ENCODE results near the gene TMEM89.
A peak's percentile ranks its signal among the peaks of the same experiment; 100 is the strongest.

TMEM89 gene

GRCh38 chr3:48598323-48599076, 23.1 kb downstream of the TMEM89 start:
- DNase-seq (ENCODE audit: low spot score), result no peak
- H3K4me2 ChIP-seq (ENCODE audit: insufficient read depth, low read length, poor library complexity, severe bottlenecking), result no peak overlapping the region
- peaks cover 0 to 11% of the 10 kb centered on the region in 2 donors for H3K4me1 ChIP-seq (ENCODE audit: control insufficient read depth in 2 of 2, insufficient read depth in 1 of 2, low read depth in 1 of 2, low read length in 2 of 2)
- no peak overlapping the region for H2AFZ ChIP-seq (ENCODE audit: low read length)
- H3K36me3 ChIP-seq (replicated peaks in 1 of 2; ENCODE audit: control insufficient read depth in 2 of 2, insufficient read depth in 2 of 2, low read length in 2 of 2), result peaks cover 55 to 67% of the 10 kb centered on the region in 2 donors
- no peak overlapping the region for H3K18ac ChIP-seq (ENCODE audit: low read length)
- no peak overlapping the region for H2BK12ac ChIP-seq (ENCODE audit: low read length)
- no peaks in the 10 kb centered on the region for H3K79me1 ChIP-seq (ENCODE audit: low read depth, low read length)
- H4K8ac ChIP-seq (ENCODE audit: low read depth, low read length), result no peak overlapping the region
- no peak overlapping the region for H3K4me3 ChIP-seq (ENCODE audit: low read length in 2 of 2)
- no peak overlapping the region for H3K27ac ChIP-seq (replicated peaks; ENCODE audit: low read length)
- no peak overlapping the region for H3K14ac ChIP-seq (ENCODE audit: low read length)
- H3K9me3 ChIP-seq (replicated peaks in 1 of 2; ENCODE audit: control insufficient read depth in 2 of 2, insufficient read depth in 1 of 2, low read depth in 1 of 2, low read length in 2 of 2), result no peaks in the 10 kb centered on the region
- H2AK5ac ChIP-seq (ENCODE audit: low read depth, low read length), result no peak overlapping the region
- H2BK5ac ChIP-seq (ENCODE audit: low read length), result no peak overlapping the region
- no peak overlapping the region for H3K9ac ChIP-seq (ENCODE audit: low read depth, low read length, poor library complexity)
- peaks cover 0 to 2% (median 0%) of the 10 kb centered on the region in 3 experiments for H3K27me3 ChIP-seq (ENCODE audit: control insufficient read depth in 3 of 3, insufficient read depth in 3 of 3, low read depth in 1 of 3, low read length in 3 of 3)
- H2BK120ac ChIP-seq (ENCODE audit: low read depth, low read length), result no peak overlapping the region
- no peak overlapping the region for H3K23ac ChIP-seq (ENCODE audit: low read depth, low read length, poor library complexity)
- H4K91ac ChIP-seq (ENCODE audit: low read depth, low read length, poor library complexity), result no peak overlapping the region
- H3K4ac ChIP-seq (ENCODE audit: low read length), result no peak overlapping the region
- no CpG with 5 or more reads among the region's 5 CpGs for WGBS, 2 donors (ENCODE audit: extremely low coverage in 2 of 2, insufficient read length in 2 of 2, insufficient replicate concordance in 1 of 2)
- H2BK15ac ChIP-seq (ENCODE audit: low read length), result no peak overlapping the region

GRCh38 chr3:48597408-48597800, 24.2 kb downstream of the TMEM89 start:
- Histone ChIP-seq H4K91ac (ENCODE audit: low read depth, low read length, poor library complexity) (no peak overlapping the region), H3K27me3 (ENCODE audit: control insufficient read depth in 3 of 3, insufficient read depth in 3 of 3, low read depth in 1 of 3, low read length in 3 of 3) (no peaks in the 10 kb centered on the region), H3K27ac (replicated peaks; ENCODE audit: low read length) (no peak overlapping the region), H2BK120ac (ENCODE audit: low read depth, low read length) (no peak overlapping the region), H3K36me3 (replicated peaks in 1 of 2; ENCODE audit: control insufficient read depth in 2 of 2, insufficient read depth in 2 of 2, low read length in 2 of 2) (peaks cover 45 to 56% of the 10 kb centered on the region in 2 donors), H3K23ac (ENCODE audit: low read depth, low read length, poor library complexity) (no peak overlapping the region), H2BK12ac (ENCODE audit: low read length) (no peak overlapping the region), H3K14ac (ENCODE audit: low read length) (no peak overlapping the region), H3K4ac (ENCODE audit: low read length) (no peak overlapping the region), H3K4me2 (ENCODE audit: insufficient read depth, low read length, poor library complexity, severe bottlenecking) (no peak overlapping the region), H3K4me3 (ENCODE audit: low read length in 2 of 2) (no peak overlapping the region), H3K18ac (ENCODE audit: low read length) (no peak overlapping the region), H4K8ac (ENCODE audit: low read depth, low read length) (no peak overlapping the region), H3K79me1 (ENCODE audit: low read depth, low read length) (no peaks in the 10 kb centered on the region), H3K9me3 (replicated peaks in 1 of 2; ENCODE audit: control insufficient read depth in 2 of 2, insufficient read depth in 1 of 2, low read depth in 1 of 2, low read length in 2 of 2) (no peaks in the 10 kb centered on the region), H2BK5ac (ENCODE audit: low read length) (no peak overlapping the region), H2BK15ac (ENCODE audit: low read length) (no peak overlapping the region), H2AFZ (ENCODE audit: low read length) (no peak overlapping the region), H3K9ac (ENCODE audit: low read depth, low read length, poor library complexity) (no peak overlapping the region), H3K4me1 (ENCODE audit: control insufficient read depth in 2 of 2, insufficient read depth in 1 of 2, low read depth in 1 of 2, low read length in 2 of 2) (peaks cover 0 to 11% of the 10 kb centered on the region in 2 donors), H2AK5ac (ENCODE audit: low read depth, low read length) (no peak overlapping the region)
- WGBS, 2 donors (ENCODE audit: extremely low coverage in 2 of 2, insufficient read length in 2 of 2, insufficient replicate concordance in 1 of 2), result no CpG with 5 or more reads among the region's 6 CpGs
- DNase-seq (ENCODE audit: low spot score), result no peak

GRCh38 chr3:48596676-48597407, 24.7 kb downstream of the TMEM89 start:
- H3K4me3 ChIP-seq (ENCODE audit: low read length in 2 of 2), result no peak overlapping the region
- H3K79me1 ChIP-seq (ENCODE audit: low read depth, low read length), result no peaks in the 10 kb centered on the region
- H3K27me3 ChIP-seq (ENCODE audit: control insufficient read depth in 3 of 3, insufficient read depth in 3 of 3, low read depth in 1 of 3, low read length in 3 of 3), result no peaks in the 10 kb centered on the region
- no peak for DNase-seq (ENCODE audit: low spot score)
- H2BK15ac ChIP-seq (ENCODE audit: low read length), result no peak overlapping the region
- no peak overlapping the region for H2AK5ac ChIP-seq (ENCODE audit: low read depth, low read length)
- no peak overlapping the region for H3K27ac ChIP-seq (replicated peaks; ENCODE audit: low read length)
- H3K14ac ChIP-seq (ENCODE audit: low read length), result no peak overlapping the region
- H3K4me2 ChIP-seq (ENCODE audit: insufficient read depth, low read length, poor library complexity, severe bottlenecking), result no peak overlapping the region
- no peak overlapping the region for H3K18ac ChIP-seq (ENCODE audit: low read length)
- no peak overlapping the region for H3K4ac ChIP-seq (ENCODE audit: low read length)
- no CpG with 5 or more reads among the region's 8 CpGs for WGBS, 2 donors (ENCODE audit: extremely low coverage in 2 of 2, insufficient read length in 2 of 2, insufficient replicate concordance in 1 of 2)
- no peak overlapping the region for H2BK120ac ChIP-seq (ENCODE audit: low read depth, low read length)
- H4K8ac ChIP-seq (ENCODE audit: low read depth, low read length), result no peak overlapping the region
- H2BK5ac ChIP-seq (ENCODE audit: low read length), result no peak overlapping the region
- peaks cover 0 to 11% of the 10 kb centered on the region in 2 donors for H3K4me1 ChIP-seq (ENCODE audit: control insufficient read depth in 2 of 2, insufficient read depth in 1 of 2, low read depth in 1 of 2, low read length in 2 of 2)
- H3K36me3 ChIP-seq (replicated peaks in 1 of 2; ENCODE audit: control insufficient read depth in 2 of 2, insufficient read depth in 2 of 2, low read length in 2 of 2), result peaks cover 45 to 52% of the 10 kb centered on the region in 2 donors
- H3K9ac ChIP-seq (ENCODE audit: low read depth, low read length, poor library complexity), result no peak overlapping the region
- no peak overlapping the region for H2BK12ac ChIP-seq (ENCODE audit: low read length)
- no peak overlapping the region for H4K91ac ChIP-seq (ENCODE audit: low read depth, low read length, poor library complexity)
- H3K23ac ChIP-seq (ENCODE audit: low read depth, low read length, poor library complexity), result no peak overlapping the region
- no peaks in the 10 kb centered on the region for H3K9me3 ChIP-seq (replicated peaks in 1 of 2; ENCODE audit: control insufficient read depth in 2 of 2, insufficient read depth in 1 of 2, low read depth in 1 of 2, low read length in 2 of 2)
- no peak overlapping the region for H2AFZ ChIP-seq (ENCODE audit: low read length)

- H2BK15ac ChIP-seq (ENCODE audit: low read length), result no peak overlapping the region
- no peak overlapping the region for H3K14ac ChIP-seq (ENCODE audit: low read length)
- WGBS, 2 donors (ENCODE audit: extremely low coverage in 2 of 2, insufficient read length in 2 of 2, insufficient replicate concordance in 1 of 2), result no CpG with 5 or more reads among the region's 5 CpGs
- H2BK12ac ChIP-seq (ENCODE audit: low read length), result no peak overlapping the region
- DNase-seq (ENCODE audit: low spot score), result no peak
- no peak overlapping the region for H3K9ac ChIP-seq (ENCODE audit: low read depth, low read length, poor library complexity)
- no peaks in the 10 kb centered on the region for H3K27me3 ChIP-seq (ENCODE audit: control insufficient read depth in 3 of 3, insufficient read depth in 3 of 3, low read depth in 1 of 3, low read length in 3 of 3)
- H3K4me1 ChIP-seq (ENCODE audit: control insufficient read depth in 2 of 2, insufficient read depth in 1 of 2, low read depth in 1 of 2, low read length in 2 of 2), result peaks cover 0 to 11% of the 10 kb centered on the region in 2 donors
- peak overlapping the region; percentile 59 for H3K23ac ChIP-seq (ENCODE audit: low read depth, low read length, poor library complexity)
- no peak overlapping the region for H4K91ac ChIP-seq (ENCODE audit: low read depth, low read length, poor library complexity)
- H3K4me3 ChIP-seq (ENCODE audit: low read length in 2 of 2), result peak overlapping the region in 1 of 2 donors; percentile 38
- no peak overlapping the region for H2BK120ac ChIP-seq (ENCODE audit: low read depth, low read length)
- no peak overlapping the region for H3K4me2 ChIP-seq (ENCODE audit: insufficient read depth, low read length, poor library complexity, severe bottlenecking)
- H2BK5ac ChIP-seq (ENCODE audit: low read length), result no peak overlapping the region
- peaks cover 38 to 45% of the 10 kb centered on the region in 2 donors for H3K36me3 ChIP-seq (replicated peaks in 1 of 2; ENCODE audit: control insufficient read depth in 2 of 2, insufficient read depth in 2 of 2, low read length in 2 of 2)
- H3K18ac ChIP-seq (ENCODE audit: low read length), result peak overlapping the region; percentile 35
- no peak overlapping the region for H2AK5ac ChIP-seq (ENCODE audit: low read depth, low read length)
- H3K9me3 ChIP-seq (replicated peaks in 1 of 2; ENCODE audit: control insufficient read depth in 2 of 2, insufficient read depth in 1 of 2, low read depth in 1 of 2, low read length in 2 of 2), result no peaks in the 10 kb centered on the region
- no peak overlapping the region for H2AFZ ChIP-seq (ENCODE audit: low read length)
- H3K4ac ChIP-seq (ENCODE audit: low read length), result no peak overlapping the region
- H3K27ac ChIP-seq (replicated peaks; ENCODE audit: low read length), result no peak overlapping the region
- no peak overlapping the region for H4K8ac ChIP-seq (ENCODE audit: low read depth, low read length)
- H3K79me1 ChIP-seq (ENCODE audit: low read depth, low read length), result no peaks in the 10 kb centered on the region
These were observed 25.4 kb downstream of the TMEM89 start for GRCh38 chr3:48596157-48596556.

Measured in neuronal stem cell (in vitro differentiated cells).